Neural cell (in vitro differentiated cells): ENCODE results near the gene UGCG. TPM values are rescaled to one million over a fixed set of nuclear protein-coding genes. Genes with fewer than 3 reads are reported as not detected.
"Not testable (repeated sequence)": the region's sequence is repeated elsewhere in the genome, so short reads cannot be mapped to it uniquely, and the experiment has no call there.

Source experiments
- H2AFZ ChIP-seq: fragments of 200-600, 300-800 bp; sonication (generic), shearing (Covaris generic); 2 replicates; pipeline ENCODE4 v1.6.0; 2014; ENCODE audit warnings: low read depth, mild to moderate bottlenecking, antibody characterized with exemption, low read length, moderate library complexity
- H3F3A ChIP-seq: fragments of 200-600 bp; shearing (Covaris generic); 2 replicates; pipeline ENCODE4 v1.6.1; 2016; ENCODE audit warnings: mild to moderate bottlenecking, moderate library complexity, mixed read lengths, antibody characterized with exemption, low read length; ENCODE audit not compliant: insufficient read depth, poor library complexity, severe bottlenecking
- H3K27ac ChIP-seq: fragments of 200-600, 300-800 bp; sonication (generic), shearing (Covaris generic); 2 replicates; pipeline ENCODE4 v1.5.1; 2014; ENCODE audit warnings: mild to moderate bottlenecking, low read length, moderate library complexity
- H3K27me3 ChIP-seq: fragments of 300-800, 200-600 bp; sonication (generic), shearing (Covaris generic); 2 replicates; pipeline ENCODE4 v1.6.0; 2014; ENCODE audit warnings: mild to moderate bottlenecking, low read depth, low read length, moderate library complexity; ENCODE audit not compliant: insufficient read depth
- H3K36me3 ChIP-seq: fragments of 300-800, 200-600 bp; sonication (generic), shearing (Covaris generic); 2 replicates; pipeline ENCODE4 v1.5.1; 2014; ENCODE audit warnings: mild to moderate bottlenecking, antibody characterized with exemption, low read length, moderate library complexity; ENCODE audit not compliant: insufficient read depth
- H3K4me2 ChIP-seq: fragments of 300-800, 200-600 bp; sonication (generic), shearing (Covaris generic); 2 replicates; pipeline ENCODE4 v1.6.0; 2014; ENCODE audit warnings: mild to moderate bottlenecking, low read length
- H3K4me3 ChIP-seq: fragments of 300-800, 200-600 bp; sonication (generic), shearing (Covaris generic); 2 replicates; pipeline ENCODE4 v1.5.1; 2014; ENCODE audit warnings: mild to moderate bottlenecking, low read length, moderate library complexity
- H3K79me2 ChIP-seq: fragments of 200-600 bp; shearing (Covaris generic); replicated peaks from 2 replicates; pipeline ENCODE4 v1.6.0; 2014; ENCODE audit warnings: mild to moderate bottlenecking, low read length, moderate library complexity; ENCODE audit not compliant: insufficient read depth
- H3K9ac ChIP-seq: fragments of 300-800, 200-600 bp; sonication (generic), shearing (Covaris generic); 2 replicates; pipeline ENCODE4 v1.6.1; 2016; ENCODE audit warnings: mild to moderate bottlenecking, low read length, mixed read lengths
- H3K9me2 ChIP-seq: fragments of 200-600 bp; shearing (Covaris generic); 2 replicates; pipeline ENCODE4 v1.6.1; 2016; ENCODE audit warnings: mild to moderate bottlenecking, low read length, mixed read lengths; ENCODE audit not compliant: insufficient read depth
- H3K9me3 ChIP-seq: fragments of 200-600, 300-800 bp; sonication (generic), shearing (Covaris generic); 2 replicates; pipeline ENCODE4 v1.6.1; 2016; ENCODE audit warnings: mild to moderate bottlenecking, mixed run types, low read length, moderate library complexity, mixed read lengths
- H4K20me1 ChIP-seq: fragments of 200-600 bp; shearing (Covaris generic); 2 replicates; pipeline ENCODE4 v1.6.1; 2016; ENCODE audit warnings: mild to moderate bottlenecking, mixed run types; ENCODE audit not compliant: insufficient read depth
- CTCF ChIP-seq: fragments of 450-650 bp; IDR thresholded peaks from 2 replicates; pipeline ENCODE4 v1.5.1; 2014; ENCODE audit warnings: antibody characterized with exemption, mild to moderate bottlenecking, moderate library complexity; ENCODE audit not compliant: poor library complexity, severe bottlenecking
- EP300 ChIP-seq: fragments of 450-650 bp; conservative IDR thresholded peaks from 2 replicates; pipeline ENCODE4 v1.6.1; 2014; ENCODE audit warnings: antibody characterized with exemption, mild to moderate bottlenecking, moderate library complexity; ENCODE audit not compliant: poor library complexity, severe bottlenecking
- EZH2 ChIP-seq: fragments of 200-600, 300-800 bp; shearing (Covaris generic), sonication (generic); IDR thresholded peaks from 2 replicates; pipeline ENCODE4 v1.6.1; 2014; ENCODE audit warnings: antibody characterized with exemption, low read length, borderline replicate concordance, mild to moderate bottlenecking; ENCODE audit not compliant: insufficient read depth, poor library complexity, severe bottlenecking
- POLR2AphosphoS5 ChIP-seq: IDR thresholded peaks from 2 replicates; pipeline ENCODE4 v1.6.1; 2012
- RAD21 ChIP-seq: fragments of 450-650 bp; conservative IDR thresholded peaks from 2 replicates; pipeline ENCODE4 v1.6.1; 2014; ENCODE audit warnings: antibody characterized with exemption, mild to moderate bottlenecking, moderate library complexity
- polyA plus RNA-seq: library from polyadenylated mRNA; depleted of rRNA; stranded (reverse); fragments of >200 nt; gene quantifications from 2 replicates; pipeline ENCODE4 v1.2.3, GENCODE V29; 2014
- TF ChIP-seq, protein P1 (sequence below): IDR thresholded peaks from 2 replicates; pipeline ENCODE4 v1.6.1; 2012; ENCODE audit warnings: borderline replicate concordance

Gene UGCG
- polyA plus RNA-seq, 1 donor from 2014 or later = 93.6 TPM

DNA sequence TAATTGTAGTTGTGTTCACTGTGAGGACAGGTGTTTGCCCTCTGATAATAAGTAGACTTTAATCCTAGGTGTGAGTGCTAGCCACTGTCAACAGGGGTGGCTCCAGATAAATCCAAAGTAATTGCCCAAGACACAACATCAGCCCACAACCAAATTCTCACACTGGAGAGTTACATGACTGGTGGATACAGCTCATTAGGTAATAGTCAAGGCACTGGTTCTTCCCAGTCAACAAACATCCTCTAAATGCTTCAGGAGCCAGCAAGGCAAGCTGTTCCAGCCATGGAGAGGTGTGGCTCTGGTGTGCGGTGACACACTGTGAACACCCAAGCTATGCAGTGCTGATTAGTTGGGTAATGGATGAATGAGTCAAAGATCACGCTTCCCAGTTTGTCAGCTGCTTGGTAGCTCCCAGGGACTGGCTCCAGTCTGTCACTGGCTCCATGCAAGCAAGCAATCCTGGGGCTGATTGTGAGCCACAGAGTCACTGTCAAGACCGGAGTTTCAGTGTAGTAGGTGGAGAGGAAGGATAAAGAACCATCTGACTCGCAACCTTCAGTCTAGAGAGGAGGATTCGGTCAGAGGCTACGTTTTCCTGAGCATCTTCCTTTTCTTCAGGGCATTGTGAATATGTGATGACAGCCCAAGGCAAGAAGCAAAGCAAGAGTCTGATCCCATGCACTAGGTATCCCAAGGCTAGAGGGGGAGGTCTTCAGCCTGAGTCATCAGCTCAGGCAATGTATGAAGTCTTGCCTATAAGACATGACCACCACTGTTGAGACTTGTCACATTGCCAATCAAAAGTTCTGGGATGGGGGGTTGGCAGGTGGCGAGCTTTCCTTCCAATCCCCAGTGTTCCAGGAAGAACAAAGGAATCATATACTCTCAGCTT is 63.1 kb downstream of the UGCG start:
- no peaks in the 10 kb centered on the region for H3K36me3 ChIP-seq
- no peak overlapping the region for H2AFZ ChIP-seq
- H3K27me3 ChIP-seq = no peaks in the 10 kb centered on the region
- no peaks in the 10 kb centered on the region for H3K79me2 ChIP-seq
- no peaks in the 10 kb centered on the region for H3K9me2 ChIP-seq
- no peak overlapping the region for H3K4me2 ChIP-seq
- H4K20me1 ChIP-seq = no peaks in the 10 kb centered on the region
- H3K9ac ChIP-seq = no peak overlapping the region
- TF ChIP-seq, protein P1, sequence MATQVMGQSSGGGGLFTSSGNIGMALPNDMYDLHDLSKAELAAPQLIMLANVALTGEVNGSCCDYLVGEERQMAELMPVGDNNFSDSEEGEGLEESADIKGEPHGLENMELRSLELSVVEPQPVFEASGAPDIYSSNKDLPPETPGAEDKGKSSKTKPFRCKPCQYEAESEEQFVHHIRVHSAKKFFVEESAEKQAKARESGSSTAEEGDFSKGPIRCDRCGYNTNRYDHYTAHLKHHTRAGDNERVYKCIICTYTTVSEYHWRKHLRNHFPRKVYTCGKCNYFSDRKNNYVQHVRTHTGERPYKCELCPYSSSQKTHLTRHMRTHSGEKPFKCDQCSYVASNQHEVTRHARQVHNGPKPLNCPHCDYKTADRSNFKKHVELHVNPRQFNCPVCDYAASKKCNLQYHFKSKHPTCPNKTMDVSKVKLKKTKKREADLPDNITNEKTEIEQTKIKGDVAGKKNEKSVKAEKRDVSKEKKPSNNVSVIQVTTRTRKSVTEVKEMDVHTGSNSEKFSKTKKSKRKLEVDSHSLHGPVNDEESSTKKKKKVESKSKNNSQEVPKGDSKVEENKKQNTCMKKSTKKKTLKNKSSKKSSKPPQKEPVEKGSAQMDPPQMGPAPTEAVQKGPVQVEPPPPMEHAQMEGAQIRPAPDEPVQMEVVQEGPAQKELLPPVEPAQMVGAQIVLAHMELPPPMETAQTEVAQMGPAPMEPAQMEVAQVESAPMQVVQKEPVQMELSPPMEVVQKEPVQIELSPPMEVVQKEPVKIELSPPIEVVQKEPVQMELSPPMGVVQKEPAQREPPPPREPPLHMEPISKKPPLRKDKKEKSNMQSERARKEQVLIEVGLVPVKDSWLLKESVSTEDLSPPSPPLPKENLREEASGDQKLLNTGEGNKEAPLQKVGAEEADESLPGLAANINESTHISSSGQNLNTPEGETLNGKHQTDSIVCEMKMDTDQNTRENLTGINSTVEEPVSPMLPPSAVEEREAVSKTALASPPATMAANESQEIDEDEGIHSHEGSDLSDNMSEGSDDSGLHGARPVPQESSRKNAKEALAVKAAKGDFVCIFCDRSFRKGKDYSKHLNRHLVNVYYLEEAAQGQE = no peak
- no peak for TF ChIP-seq CTCF
- TF ChIP-seq EZH2 = no peak
- H3F3A ChIP-seq = no peaks in the 10 kb centered on the region
- H3K4me3 ChIP-seq = no peak overlapping the region
- no peaks in the 10 kb centered on the region for H3K9me3 ChIP-seq
- H3K27ac ChIP-seq = no peak overlapping the region

GRCh38 chr9:111960485-111960884 is 63.9 kb downstream of the UGCG start:
- H3K9me3 ChIP-seq, H4K20me1 ChIP-seq, H3K79me2 ChIP-seq, H3K4me3 ChIP-seq, H3K4me2 ChIP-seq, H3K9me2 ChIP-seq, H3K27me3 ChIP-seq, H3K36me3 ChIP-seq, H3F3A ChIP-seq, H3K27ac ChIP-seq, H3K9ac ChIP-seq, H2AFZ ChIP-seq: not testable (repeated sequence)

GRCh38 chr9:111961009-111961408 is 64.4 kb downstream of the UGCG start:
- no peak overlapping the region for H3K4me3 ChIP-seq
- H2AFZ ChIP-seq = no peak overlapping the region
- H3K4me2 ChIP-seq = no peak overlapping the region
- no peak overlapping the region for H3K9ac ChIP-seq
- H3K9me2 ChIP-seq = no peaks in the 10 kb centered on the region
- no peaks in the 10 kb centered on the region for H3F3A ChIP-seq
- no peaks in the 10 kb centered on the region for H3K9me3 ChIP-seq
- no peaks in the 10 kb centered on the region for H3K36me3 ChIP-seq
- no peaks in the 10 kb centered on the region for H4K20me1 ChIP-seq
- no peak overlapping the region for H3K27ac ChIP-seq
- H3K27me3 ChIP-seq = no peaks in the 10 kb centered on the region
- H3K79me2 ChIP-seq = no peaks in the 10 kb centered on the region
- no peak for TF ChIP-seq POLR2AphosphoS5
- TF ChIP-seq EP300 = no peak
- TF ChIP-seq CTCF = no peak
- TF ChIP-seq RAD21 = no peak
- TF ChIP-seq, protein P1 = no peak
